ENCODE measurements around the gene FAM217B.

Gene FAM217B

GRCh38 chr20:59983076-59983475, 42.9 kb downstream of the FAM217B start:
- DNase-seq: no peak

GRCh38 chr20:59984541-59984940, 44.4 kb downstream of the FAM217B start:
- DNase-seq: no peak

GRCh38 chr20:59985164-59985563, 45.0 kb downstream of the FAM217B start:
- no peak for DNase-seq

- DNase-seq: no peak
Observed at GRCh38 chr20:59985864-59986263, 45.7 kb downstream of the FAM217B start.

GRCh38 chr20:59987135-59987534, 46.9 kb downstream of the FAM217B start:
- no peak for DNase-seq

GRCh38 chr20:59988141-59988540, 48.0 kb downstream of the FAM217B start:
- DNase-seq: no peak

GRCh38 chr20:59992526-59993084, 52.4 kb downstream of the FAM217B start:
- no peak for DNase-seq

- DNase-seq: no peak
Observed at GRCh38 chr20:59993736-59994430, 53.7 kb downstream of the FAM217B start.

GRCh38 chr20:59994697-59995122, 54.5 kb downstream of the FAM217B start:
- DNase-seq: no peak

GRCh38 chr20:59996108-59996507, 55.9 kb downstream of the FAM217B start:
- DNase-seq: no peak

- DNase-seq: no peak
Observed at GRCh38 chr20:59997896-59998295, 57.7 kb downstream of the FAM217B start.

Data from central memory CD4-positive, alpha-beta T cell (primary cell).